RCC 7860 (cell line): ENCODE results near the gene CYB5RL.
"Not testable (repeated sequence)": the region's sequence is repeated elsewhere in the genome, so short reads cannot be mapped to it uniquely, and the experiment has no call there.

Experiments
- DNase-seq: peaks from one replicate; pipeline ENCODE4 v3.0.0-alpha.2; 2015; ENCODE audit warnings: low spot score
- FAIRE-seq: peaks from 2 replicates; lab custom pipeline; 2012; peaks lifted over from hg19 to GRCh38; lab: Jason Lieb, UNC

CYB5RL gene, protein sequence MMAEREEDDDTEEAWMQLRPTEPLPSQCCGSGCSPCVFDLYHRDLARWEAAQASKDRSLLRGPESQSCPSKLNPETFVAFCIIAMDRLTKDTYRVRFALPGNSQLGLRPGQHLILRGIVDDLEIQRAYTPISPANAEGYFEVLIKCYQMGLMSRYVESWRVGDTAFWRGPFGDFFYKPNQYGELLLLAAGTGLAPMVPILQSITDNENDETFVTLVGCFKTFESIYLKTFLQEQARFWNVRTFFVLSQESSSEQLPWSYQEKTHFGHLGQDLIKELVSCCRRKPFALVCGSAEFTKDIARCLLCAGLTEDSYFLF

GRCh38 chr1:54199765-54200518 lies at the start of gene CYB5RL, which contains the start of gene MRPL37:
Gene CYB5RL (minus strand): TSS chr1:54200030. CDS start chr1:54195616, 4,414 bp downstream.
Gene MRPL37 (plus strand): TSS chr1:54200167. CDS start chr1:54200244, 77 bp downstream.
- DNase-seq (peak; percentile 95), FAIRE-seq (peak; percentile 89)

GRCh38 chr1:54248966-54249365 lies 49.1 kb upstream of the CYB5RL start:
- DNase-seq, result no peak
- FAIRE-seq, result no peak

- no peak for FAIRE-seq
- no peak for DNase-seq
Measured at GRCh38 chr1:54247863-54248515, 48.2 kb upstream of the CYB5RL start.

DNA sequence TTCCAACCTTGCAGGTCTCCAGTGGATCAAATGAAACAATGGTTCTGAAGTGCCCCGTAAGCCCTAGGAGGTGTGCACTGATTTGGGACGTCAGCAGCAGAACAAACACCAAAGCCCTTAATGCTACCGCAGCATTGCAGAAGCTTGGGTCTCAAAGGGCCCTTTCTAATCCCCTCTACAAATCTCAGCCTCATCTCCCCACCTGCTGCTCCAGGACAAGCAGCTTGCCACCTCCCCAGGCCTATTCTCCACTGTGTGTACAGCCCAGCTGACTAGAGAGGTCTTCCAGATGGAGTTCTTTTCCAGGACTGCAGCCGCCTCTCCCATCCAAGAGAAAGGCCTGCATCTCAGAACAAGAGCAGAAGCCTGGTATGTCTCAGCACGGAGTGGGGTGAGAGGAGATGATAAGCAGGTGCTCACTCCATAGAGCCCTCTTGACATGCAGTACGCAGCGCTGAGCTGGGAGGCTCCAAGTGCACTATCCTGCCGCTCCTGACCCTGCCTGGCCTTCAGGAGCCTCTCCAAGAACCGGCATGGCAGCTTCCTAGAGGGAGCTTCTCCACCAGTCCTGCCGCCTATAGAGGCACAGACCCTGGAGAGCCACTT lies 46.4 kb upstream of the CYB5RL start:
- FAIRE-seq (no peak), DNase-seq (no peak)

DNA sequence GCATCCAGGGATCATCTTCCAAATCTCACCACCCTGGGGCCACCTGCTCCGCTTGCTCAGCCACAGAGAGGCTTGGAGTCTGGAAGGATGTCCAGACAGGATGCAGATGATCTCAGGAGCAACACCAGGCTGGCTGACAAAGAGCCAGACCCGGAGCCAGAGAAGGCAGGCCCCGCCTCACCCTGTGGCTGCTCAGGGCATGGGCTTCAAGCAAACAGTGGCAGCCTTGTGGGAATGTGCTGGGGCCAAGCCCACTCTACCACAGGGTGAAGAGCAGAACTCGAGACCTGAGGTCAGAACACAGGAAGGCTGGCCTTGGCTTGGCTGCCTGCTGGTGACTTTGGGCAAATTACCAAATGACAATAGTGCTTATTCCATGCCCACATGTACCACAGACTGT lies 45.7 kb upstream of the CYB5RL start:
- peak; percentile 13 for DNase-seq
- FAIRE-seq, result no peak

DNA sequence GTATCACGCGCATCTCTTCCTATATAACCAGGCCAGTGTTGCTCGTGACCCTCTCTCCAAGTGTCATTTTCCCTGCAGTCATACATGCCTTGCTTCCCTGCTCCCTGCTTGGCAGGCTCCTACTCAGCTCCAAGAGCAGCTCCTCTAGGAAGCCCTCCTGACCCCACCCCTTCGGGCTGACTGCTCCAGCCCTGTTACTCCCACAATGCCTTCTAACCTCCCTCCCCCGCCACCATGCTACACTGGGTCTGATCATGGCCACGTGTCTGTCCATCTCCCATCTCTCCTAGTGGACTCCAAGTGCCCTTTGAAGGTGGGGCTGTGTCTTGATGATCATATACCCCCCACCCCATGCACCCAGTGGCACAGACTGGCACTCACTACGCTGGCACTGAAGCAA lies 44.8 kb upstream of the CYB5RL start:
- no peak for DNase-seq
- FAIRE-seq, result no peak

DNA sequence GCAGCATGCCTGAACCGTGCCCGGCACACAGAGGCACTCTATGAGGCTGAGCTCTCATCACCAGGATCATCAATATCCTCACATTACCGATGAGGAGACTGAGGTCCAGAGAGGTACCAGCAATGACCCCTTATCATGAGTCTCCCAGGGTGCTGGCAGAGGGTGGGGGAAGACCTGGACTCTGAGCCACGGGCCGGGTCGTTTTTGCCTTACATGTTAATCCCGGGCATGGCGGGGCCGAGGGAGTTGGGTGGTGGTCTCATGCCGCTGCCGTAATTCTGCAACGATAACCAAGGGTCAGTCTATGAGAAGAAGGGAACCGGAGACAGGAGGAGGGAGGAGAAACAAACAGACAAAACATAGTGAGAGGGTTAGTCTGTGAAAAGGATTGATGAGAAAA lies 43.2 kb upstream of the CYB5RL start:
- no peak for FAIRE-seq

GRCh38 chr1:54241364-54241763 lies 41.5 kb upstream of the CYB5RL start:
- FAIRE-seq (no peak), DNase-seq (no peak)

More for the DNA sequence above, 43.2 kb upstream of the CYB5RL start:
- DNase-seq, result no peak

- DNase-seq (no peak), FAIRE-seq (no peak)
Measured at GRCh38 chr1:54240741-54241335, 41.0 kb upstream of the CYB5RL start.

DNA sequence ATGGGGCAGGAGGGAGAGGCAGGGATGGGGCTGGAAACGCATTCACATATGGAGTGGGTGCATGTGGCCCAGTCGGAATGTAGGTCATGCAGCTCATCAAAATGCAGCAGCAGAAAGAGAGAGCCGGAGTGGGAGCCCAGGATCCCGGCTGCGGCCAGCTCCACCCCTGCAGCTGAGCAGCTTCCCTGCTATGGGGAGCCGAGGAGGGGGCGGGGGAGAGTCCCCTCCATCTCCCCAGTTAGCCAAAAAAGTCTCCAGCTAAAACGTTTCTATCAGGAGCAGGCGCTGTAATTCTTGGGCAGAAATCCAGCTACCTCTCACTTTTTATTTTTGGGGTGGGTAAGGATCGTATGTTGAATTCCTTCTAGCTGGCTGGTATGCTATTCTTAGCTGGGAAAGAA lies 39.8 kb upstream of the CYB5RL start:
- FAIRE-seq, result no peak
- DNase-seq, result no peak

- FAIRE-seq (no peak), DNase-seq (no peak)
Measured at GRCh38 chr1:54239035-54239383, 39.2 kb upstream of the CYB5RL start.

GRCh38 chr1:54238353-54239034 lies 38.7 kb upstream of the CYB5RL start:
- DNase-seq (no peak), FAIRE-seq (no peak)

GRCh38 chr1:54237586-54237985 lies 37.8 kb upstream of the CYB5RL start:
- no peak for FAIRE-seq
- no peak for DNase-seq

GRCh38 chr1:54234284-54234683 lies 34.5 kb upstream of the CYB5RL start:
- FAIRE-seq, result no peak
- no peak for DNase-seq

DNA sequence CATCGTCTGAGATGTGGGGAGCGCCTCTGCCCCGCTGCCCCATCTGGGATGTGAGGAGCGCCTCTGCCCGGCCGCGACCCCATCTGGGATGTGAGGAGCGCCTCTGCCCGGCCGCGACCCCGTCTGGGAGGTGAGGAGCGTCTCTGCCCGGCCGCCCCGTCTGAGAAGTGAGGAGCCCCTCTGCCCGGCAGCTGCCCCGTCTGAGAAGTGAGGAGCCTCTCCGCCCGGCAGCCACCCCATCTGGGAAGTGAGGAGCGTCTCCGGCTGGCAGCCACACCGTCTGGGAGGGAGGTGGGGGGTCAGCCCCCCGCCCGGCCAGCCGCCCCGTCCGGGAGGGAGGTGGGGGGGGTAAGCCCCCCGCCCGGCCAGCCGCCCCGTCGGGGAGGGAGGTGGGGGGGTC lies 33.4 kb upstream of the CYB5RL start:
- not testable (repeated sequence) for DNase-seq, FAIRE-seq

GRCh38 chr1:54230507-54231339 lies 30.9 kb upstream of the CYB5RL start:
- DNase-seq, result peak; percentile 13
- no peak for FAIRE-seq

DNA sequence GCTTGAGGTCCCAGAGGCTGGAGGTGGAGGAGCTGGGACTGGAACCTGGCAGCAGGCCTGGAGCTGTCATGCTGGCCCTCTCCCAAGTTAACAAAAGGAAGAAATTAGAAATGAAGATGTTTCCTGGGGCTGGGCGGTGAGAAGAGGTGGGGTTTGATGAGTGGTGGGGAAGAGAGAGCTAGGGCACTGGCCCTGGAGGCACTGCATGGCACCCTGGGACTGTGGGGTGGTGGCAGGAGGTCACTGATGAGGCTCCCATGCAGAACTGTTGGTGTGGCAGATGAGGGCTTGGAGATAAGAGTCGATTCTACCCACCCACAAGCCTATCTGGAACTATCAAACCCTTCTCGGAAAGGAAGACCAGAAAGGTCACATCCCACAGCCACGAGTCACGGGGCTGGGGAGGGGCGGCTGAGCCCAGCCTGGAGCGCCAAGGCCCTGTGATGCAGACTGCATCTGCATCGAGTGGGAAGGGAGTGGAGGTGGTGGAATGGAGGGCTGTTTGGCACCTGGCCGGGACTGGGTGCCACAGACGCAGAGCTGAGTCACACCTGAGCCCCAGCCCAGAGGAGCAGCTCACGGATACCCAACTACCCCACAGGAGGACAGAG lies 29.6 kb upstream of the CYB5RL start:
- peak; percentile 48 for FAIRE-seq
- peak; percentile 57 for DNase-seq

GRCh38 chr1:54228638-54229079 lies 28.8 kb upstream of the CYB5RL start:
- DNase-seq (no peak), FAIRE-seq (no peak)

DNA sequence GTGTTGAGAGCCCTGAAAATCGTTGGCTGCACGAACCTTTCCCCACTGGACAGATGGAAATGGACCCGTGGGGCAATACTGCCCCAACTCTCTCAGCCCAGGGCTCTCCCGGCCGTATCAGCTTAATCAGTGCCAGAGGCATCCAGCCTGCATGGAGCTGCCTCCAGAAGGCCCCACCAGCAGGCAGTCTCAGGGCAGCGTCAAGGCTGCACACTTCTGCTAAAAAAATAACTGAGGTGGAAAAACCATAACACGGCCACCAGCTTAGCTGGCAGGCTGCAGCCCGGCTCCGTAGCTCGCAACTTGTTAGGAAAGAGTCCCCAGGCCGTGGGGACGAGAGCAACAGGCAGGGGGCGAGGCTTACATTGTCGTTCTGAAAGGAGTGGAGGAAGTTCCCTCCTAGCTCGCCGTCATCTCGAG lies 28.1 kb upstream of the CYB5RL start:
- no peak for FAIRE-seq
- no peak for DNase-seq
